ENCODE results near the gene MOB3B. TPM values are rescaled to one million over a fixed set of nuclear protein-coding genes. Genes with fewer than 3 reads are reported as not detected.

MOB3B gene
- total and polyA plus RNA-seq, 10 of the 15 experiments (the other 5 are each of a cell fraction or from before 2014, with no cell fraction given): 0.44 to 2.7 (median 0.91) TPM

DNA sequence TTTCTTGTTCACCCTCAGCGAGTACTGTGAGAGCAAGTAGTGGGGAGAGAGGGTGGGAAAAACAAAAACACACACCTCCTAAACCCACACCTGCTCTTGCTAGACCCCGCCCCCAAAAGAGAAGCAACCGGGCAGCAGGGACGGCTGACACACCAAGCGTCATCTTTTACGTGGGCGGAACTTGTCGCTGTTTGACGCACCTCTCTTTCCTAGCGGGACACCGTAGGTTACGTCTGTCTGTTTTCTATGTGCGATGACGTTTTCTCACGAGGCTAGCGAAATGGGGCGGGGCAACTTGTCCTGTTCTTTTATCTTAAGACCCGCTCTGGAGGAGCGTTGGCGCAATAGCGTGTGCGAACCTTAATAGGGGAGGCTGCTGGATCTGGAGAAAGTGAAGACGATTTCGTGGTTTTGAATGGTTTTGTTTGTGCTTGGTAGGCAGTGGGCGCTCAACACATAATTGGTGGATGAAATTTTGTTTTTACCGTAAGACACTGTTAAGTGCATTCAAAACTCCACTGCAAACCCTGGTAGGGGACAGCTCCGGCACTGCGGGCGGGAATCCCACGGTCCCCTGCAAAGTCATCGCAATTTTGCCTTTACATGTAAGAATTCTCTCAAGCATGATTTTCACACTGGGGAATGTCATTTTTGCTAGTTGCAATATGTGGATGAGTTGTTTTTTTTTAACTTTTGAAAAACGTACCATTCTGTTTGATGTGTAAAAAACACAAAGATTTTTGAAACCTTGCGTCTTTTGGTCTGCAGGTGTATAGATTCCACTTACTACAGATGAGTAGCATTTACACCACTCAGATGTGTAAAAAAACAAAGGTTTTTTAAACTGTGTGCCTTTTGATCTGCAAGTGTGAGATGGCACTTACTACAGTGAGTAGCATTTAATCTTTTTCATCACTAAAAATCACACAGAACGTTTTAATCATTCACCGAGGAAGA, 44.3 kb upstream of the MOB3B start (continued):
- TF ChIP-seq, protein P1, sequence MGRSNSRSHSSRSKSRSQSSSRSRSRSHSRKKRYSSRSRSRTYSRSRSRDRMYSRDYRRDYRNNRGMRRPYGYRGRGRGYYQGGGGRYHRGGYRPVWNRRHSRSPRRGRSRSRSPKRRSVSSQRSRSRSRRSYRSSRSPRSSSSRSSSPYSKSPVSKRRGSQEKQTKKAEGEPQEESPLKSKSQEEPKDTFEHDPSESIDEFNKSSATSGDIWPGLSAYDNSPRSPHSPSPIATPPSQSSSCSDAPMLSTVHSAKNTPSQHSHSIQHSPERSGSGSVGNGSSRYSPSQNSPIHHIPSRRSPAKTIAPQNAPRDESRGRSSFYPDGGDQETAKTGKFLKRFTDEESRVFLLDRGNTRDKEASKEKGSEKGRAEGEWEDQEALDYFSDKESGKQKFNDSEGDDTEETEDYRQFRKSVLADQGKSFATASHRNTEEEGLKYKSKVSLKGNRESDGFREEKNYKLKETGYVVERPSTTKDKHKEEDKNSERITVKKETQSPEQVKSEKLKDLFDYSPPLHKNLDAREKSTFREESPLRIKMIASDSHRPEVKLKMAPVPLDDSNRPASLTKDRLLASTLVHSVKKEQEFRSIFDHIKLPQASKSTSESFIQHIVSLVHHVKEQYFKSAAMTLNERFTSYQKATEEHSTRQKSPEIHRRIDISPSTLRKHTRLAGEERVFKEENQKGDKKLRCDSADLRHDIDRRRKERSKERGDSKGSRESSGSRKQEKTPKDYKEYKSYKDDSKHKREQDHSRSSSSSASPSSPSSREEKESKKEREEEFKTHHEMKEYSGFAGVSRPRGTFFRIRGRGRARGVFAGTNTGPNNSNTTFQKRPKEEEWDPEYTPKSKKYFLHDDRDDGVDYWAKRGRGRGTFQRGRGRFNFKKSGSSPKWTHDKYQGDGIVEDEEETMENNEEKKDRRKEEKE (IDR thresholded peaks at IDR 0.05): no peak
- TF ChIP-seq CEBPB (IDR thresholded peaks at IDR 0.05; ENCODE audit: borderline replicate concordance in 1 of 2, low read depth in 2 of 2, low read length in 2 of 2) (no peak), ZNF384 (IDR thresholded peaks at IDR 0.05; ENCODE audit: borderline replicate concordance, low read depth, low read length) (no peak), CHD1 (IDR thresholded peaks at IDR 0.05; ENCODE audit: low read depth, low read length) (no peak), RUNX3 (IDR thresholded peaks at IDR 0.05; ENCODE audit: low read length) (peak; percentile 36; the same call in 1 of the 2 replicates), HDAC2 (IDR thresholded peaks at IDR 0.05) (no peak), LARP7 (IDR thresholded peaks at IDR 0.05) (no peak), SUZ12 (IDR thresholded peaks at IDR 0.05; ENCODE audit: unreplicated experiment) (no peak), MEF2B (IDR thresholded peaks at IDR 0.05; ENCODE audit: partially characterized antibody, poor library complexity, severe bottlenecking) (no peak)
- TF ChIP-seq, protein P2, sequence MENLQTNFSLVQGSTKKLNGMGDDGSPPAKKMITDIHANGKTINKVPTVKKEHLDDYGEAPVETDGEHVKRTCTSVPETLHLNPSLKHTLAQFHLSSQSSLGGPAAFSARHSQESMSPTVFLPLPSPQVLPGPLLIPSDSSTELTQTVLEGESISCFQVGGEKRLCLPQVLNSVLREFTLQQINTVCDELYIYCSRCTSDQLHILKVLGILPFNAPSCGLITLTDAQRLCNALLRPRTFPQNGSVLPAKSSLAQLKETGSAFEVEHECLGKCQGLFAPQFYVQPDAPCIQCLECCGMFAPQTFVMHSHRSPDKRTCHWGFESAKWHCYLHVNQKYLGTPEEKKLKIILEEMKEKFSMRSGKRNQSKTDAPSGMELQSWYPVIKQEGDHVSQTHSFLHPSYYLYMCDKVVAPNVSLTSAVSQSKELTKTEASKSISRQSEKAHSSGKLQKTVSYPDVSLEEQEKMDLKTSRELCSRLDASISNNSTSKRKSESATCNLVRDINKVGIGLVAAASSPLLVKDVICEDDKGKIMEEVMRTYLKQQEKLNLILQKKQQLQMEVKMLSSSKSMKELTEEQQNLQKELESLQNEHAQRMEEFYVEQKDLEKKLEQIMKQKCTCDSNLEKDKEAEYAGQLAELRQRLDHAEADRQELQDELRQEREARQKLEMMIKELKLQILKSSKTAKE (IDR thresholded peaks at IDR 0.05; ENCODE audit: low read depth, poor library complexity, severe bottlenecking): no peak
- TF ChIP-seq, protein P3, sequence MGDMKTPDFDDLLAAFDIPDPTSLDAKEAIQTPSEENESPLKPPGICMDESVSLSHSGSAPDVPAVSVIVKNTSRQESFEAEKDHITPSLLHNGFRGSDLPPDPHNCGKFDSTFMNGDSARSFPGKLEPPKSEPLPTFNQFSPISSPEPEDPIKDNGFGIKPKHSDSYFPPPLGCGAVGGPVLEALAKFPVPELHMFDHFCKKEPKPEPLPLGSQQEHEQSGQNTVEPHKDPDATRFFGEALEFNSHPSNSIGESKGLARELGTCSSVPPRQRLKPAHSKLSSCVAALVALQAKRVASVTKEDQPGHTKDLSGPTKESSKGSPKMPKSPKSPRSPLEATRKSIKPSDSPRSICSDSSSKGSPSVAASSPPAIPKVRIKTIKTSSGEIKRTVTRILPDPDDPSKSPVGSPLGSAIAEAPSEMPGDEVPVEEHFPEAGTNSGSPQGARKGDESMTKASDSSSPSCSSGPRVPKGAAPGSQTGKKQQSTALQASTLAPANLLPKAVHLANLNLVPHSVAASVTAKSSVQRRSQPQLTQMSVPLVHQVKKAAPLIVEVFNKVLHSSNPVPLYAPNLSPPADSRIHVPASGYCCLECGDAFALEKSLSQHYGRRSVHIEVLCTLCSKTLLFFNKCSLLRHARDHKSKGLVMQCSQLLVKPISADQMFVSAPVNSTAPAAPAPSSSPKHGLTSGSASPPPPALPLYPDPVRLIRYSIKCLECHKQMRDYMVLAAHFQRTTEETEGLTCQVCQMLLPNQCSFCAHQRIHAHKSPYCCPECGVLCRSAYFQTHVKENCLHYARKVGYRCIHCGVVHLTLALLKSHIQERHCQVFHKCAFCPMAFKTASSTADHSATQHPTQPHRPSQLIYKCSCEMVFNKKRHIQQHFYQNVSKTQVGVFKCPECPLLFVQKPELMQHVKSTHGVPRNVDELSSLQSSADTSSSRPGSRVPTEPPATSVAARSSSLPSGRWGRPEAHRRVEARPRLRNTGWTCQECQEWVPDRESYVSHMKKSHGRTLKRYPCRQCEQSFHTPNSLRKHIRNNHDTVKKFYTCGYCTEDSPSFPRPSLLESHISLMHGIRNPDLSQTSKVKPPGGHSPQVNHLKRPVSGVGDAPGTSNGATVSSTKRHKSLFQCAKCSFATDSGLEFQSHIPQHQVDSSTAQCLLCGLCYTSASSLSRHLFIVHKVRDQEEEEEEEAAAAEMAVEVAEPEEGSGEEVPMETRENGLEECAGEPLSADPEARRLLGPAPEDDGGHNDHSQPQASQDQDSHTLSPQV (IDR thresholded peaks at IDR 0.05): no peak
- TF ChIP-seq, protein P4, sequence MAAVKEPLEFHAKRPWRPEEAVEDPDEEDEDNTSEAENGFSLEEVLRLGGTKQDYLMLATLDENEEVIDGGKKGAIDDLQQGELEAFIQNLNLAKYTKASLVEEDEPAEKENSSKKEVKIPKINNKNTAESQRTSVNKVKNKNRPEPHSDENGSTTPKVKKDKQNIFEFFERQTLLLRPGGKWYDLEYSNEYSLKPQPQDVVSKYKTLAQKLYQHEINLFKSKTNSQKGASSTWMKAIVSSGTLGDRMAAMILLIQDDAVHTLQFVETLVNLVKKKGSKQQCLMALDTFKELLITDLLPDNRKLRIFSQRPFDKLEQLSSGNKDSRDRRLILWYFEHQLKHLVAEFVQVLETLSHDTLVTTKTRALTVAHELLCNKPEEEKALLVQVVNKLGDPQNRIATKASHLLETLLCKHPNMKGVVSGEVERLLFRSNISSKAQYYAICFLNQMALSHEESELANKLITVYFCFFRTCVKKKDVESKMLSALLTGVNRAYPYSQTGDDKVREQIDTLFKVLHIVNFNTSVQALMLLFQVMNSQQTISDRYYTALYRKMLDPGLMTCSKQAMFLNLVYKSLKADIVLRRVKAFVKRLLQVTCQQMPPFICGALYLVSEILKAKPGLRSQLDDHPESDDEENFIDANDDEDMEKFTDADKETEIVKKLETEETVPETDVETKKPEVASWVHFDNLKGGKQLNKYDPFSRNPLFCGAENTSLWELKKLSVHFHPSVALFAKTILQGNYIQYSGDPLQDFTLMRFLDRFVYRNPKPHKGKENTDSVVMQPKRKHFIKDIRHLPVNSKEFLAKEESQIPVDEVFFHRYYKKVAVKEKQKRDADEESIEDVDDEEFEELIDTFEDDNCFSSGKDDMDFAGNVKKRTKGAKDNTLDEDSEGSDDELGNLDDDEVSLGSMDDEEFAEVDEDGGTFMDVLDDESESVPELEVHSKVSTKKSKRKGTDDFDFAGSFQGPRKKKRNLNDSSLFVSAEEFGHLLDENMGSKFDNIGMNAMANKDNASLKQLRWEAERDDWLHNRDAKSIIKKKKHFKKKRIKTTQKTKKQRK (IDR thresholded peaks at IDR 0.05; ENCODE audit: low read depth, low read length): no peak
- TF ChIP-seq, protein P5, sequence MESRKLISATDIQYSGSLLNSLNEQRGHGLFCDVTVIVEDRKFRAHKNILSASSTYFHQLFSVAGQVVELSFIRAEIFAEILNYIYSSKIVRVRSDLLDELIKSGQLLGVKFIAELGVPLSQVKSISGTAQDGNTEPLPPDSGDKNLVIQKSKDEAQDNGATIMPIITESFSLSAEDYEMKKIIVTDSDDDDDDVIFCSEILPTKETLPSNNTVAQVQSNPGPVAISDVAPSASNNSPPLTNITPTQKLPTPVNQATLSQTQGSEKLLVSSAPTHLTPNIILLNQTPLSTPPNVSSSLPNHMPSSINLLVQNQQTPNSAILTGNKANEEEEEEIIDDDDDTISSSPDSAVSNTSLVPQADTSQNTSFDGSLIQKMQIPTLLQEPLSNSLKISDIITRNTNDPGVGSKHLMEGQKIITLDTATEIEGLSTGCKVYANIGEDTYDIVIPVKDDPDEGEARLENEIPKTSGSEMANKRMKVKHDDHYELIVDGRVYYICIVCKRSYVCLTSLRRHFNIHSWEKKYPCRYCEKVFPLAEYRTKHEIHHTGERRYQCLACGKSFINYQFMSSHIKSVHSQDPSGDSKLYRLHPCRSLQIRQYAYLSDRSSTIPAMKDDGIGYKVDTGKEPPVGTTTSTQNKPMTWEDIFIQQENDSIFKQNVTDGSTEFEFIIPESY (IDR thresholded peaks at IDR 0.05): no peak

All from GM12878 (cell line).